ENCODE measurements around the gene STK16. TPM values are rescaled to one million over a fixed set of nuclear protein-coding genes. Genes with fewer than 3 reads are reported as not detected.
"Not testable (repeated sequence)": the region's sequence is repeated elsewhere in the genome, so short reads cannot be mapped to it uniquely, and the experiment has no call there.

The STK16 gene
- 22.8 and 30.7 TPM in 2 replicates for total RNA-seq (2014; rRNA removed; shearing (Covaris generic); ENCODE audit: low replicate concordance)

- Histone ChIP-seq H4K20me1 (ENCODE audit: insufficient read depth, low read depth, low read length) (0 out of 2 replicates have a peak, but pooled peaks cover 5% of the 10 kb centered on the region), H3K9ac (ENCODE audit: low read length) (peak within 1 kb of the TSS; percentile 94), H3K79me2 (ENCODE audit: low read length) (peaks cover 16% of the 10 kb centered on the region), H3K4me2 (ENCODE audit: low read depth, low read length, poor library complexity, severe bottlenecking) (peak within 1 kb of the TSS; percentile 96), H3K27ac (ENCODE audit: low read length) (peak within 1 kb of the TSS; percentile 54), H3K9me3 (ENCODE audit: low read length) (no peaks in the 10 kb centered on the region), H2AFZ (ENCODE audit: low read length) (peak within 1 kb of the TSS; percentile 91), H3K36me3 (ENCODE audit: insufficient read depth, low read length) (no peaks in the 10 kb centered on the region; the same call in 1 of the 2 replicates), H3K4me1 (ENCODE audit: low read length) (peaks cover 44% of the 10 kb centered on the region), H3K9me2 (replicated peaks; ENCODE audit: insufficient read depth, low read length) (no peaks in the 10 kb centered on the region), H3K4me3 (ENCODE audit: low read length) (peak within 1 kb of the TSS; percentile 94), H3K27me3 (ENCODE audit: low read length) (no peaks in the 10 kb centered on the region)
- peak; percentile 97 for DNase-seq
Measured at GRCh38 chr2:219245148-219245898, at the start of gene STK16, which contains the start of gene GLB1L. Gene STK16 (plus strand): TSS chr2:219245479. CDS start chr2:219246000, 521 bp downstream. Gene GLB1L (minus strand): TSS chr2:219245444. CDS start chr2:219243573, 1,871 bp downstream.

- no peak overlapping the region for H3K4me2 ChIP-seq (ENCODE audit: low read depth, low read length, poor library complexity, severe bottlenecking)
- H4K20me1 ChIP-seq (ENCODE audit: insufficient read depth, low read depth, low read length) = no peaks in the 10 kb centered on the region
- H3K36me3 ChIP-seq (ENCODE audit: insufficient read depth, low read length) = no peaks in the 10 kb centered on the region
- H2AFZ ChIP-seq (ENCODE audit: low read length) = no peak overlapping the region
- no peaks in the 10 kb centered on the region for H3K9me3 ChIP-seq (ENCODE audit: low read length)
- no peaks in the 10 kb centered on the region for H3K9me2 ChIP-seq (replicated peaks; ENCODE audit: insufficient read depth, low read length)
- H3K4me1 ChIP-seq (ENCODE audit: low read length) = no peaks in the 10 kb centered on the region
- H3K27me3 ChIP-seq (ENCODE audit: low read length) = no peaks in the 10 kb centered on the region
- H3K27ac ChIP-seq (ENCODE audit: low read length) = no peak overlapping the region
- H3K4me3 ChIP-seq (ENCODE audit: low read length) = no peak overlapping the region
- no peaks in the 10 kb centered on the region for H3K79me2 ChIP-seq (ENCODE audit: low read length)
- no peak overlapping the region for H3K9ac ChIP-seq (ENCODE audit: low read length)
- DNase-seq = peak; percentile 25
Measured at GRCh38 chr2:219197388-219197787, 47.9 kb upstream of the STK16 start.

GRCh38 chr2:219198974-219199373, 46.3 kb upstream of the STK16 start:
- Histone ChIP-seq H2AFZ (ENCODE audit: low read length) (no peak overlapping the region), H4K20me1 (ENCODE audit: insufficient read depth, low read depth, low read length) (no peaks in the 10 kb centered on the region), H3K9me3 (ENCODE audit: low read length) (no peaks in the 10 kb centered on the region), H3K4me2 (ENCODE audit: low read depth, low read length, poor library complexity, severe bottlenecking) (no peak overlapping the region), H3K27me3 (ENCODE audit: low read length) (no peaks in the 10 kb centered on the region), H3K36me3 (ENCODE audit: insufficient read depth, low read length) (no peaks in the 10 kb centered on the region), H3K27ac (ENCODE audit: low read length) (no peak overlapping the region), H3K79me2 (ENCODE audit: low read length) (no peaks in the 10 kb centered on the region), H3K4me3 (ENCODE audit: low read length) (no peak overlapping the region), H3K9ac (ENCODE audit: low read length) (no peak overlapping the region), H3K4me1 (ENCODE audit: low read length) (no peaks in the 10 kb centered on the region), H3K9me2 (replicated peaks; ENCODE audit: insufficient read depth, low read length) (no peaks in the 10 kb centered on the region)
- DNase-seq = peak; percentile 27

DNA sequence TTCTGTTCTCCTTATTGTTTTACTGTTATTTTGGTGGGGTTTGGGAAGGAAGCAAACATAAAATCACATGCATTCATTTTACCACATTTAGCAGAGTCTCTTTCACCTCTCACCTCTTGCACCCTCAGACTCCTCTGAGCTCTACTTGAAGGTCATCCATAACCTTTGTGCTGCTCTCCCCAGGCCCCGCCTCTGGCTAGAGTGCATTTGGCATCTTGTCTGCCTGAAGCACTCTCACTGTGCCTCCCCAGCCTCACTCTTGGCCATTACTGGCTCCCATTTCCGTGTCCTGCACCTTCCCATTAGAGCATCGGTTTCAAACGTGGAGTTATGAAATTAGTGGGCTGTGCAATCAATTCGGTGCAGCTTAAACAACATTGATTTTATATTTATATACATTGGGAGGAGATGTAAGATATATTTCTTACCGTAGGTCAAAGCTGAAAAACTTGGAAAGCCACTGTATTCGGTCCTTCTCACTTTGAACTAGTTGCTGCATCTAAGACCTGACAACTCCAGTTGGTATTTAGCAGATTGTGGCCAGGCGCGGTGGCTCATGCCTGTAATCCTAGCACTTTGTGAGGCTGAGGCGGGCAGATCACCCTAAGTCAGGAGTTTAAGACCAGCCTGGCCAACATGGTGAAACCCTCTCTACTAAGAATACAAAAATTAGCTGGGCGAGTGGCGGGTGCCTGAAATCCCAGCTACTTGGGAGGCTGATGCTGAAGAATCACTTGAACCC, 45.6 kb upstream of the STK16 start:
- H3K27me3 ChIP-seq (ENCODE audit: low read length) = no peaks in the 10 kb centered on the region
- peak; percentile 16 for DNase-seq
- H2AFZ ChIP-seq (ENCODE audit: low read length) = no peak overlapping the region
- peaks cover 3% of the 10 kb centered on the region for H3K9me3 ChIP-seq (ENCODE audit: low read length)
- no peaks in the 10 kb centered on the region; the same call in 1 of the 2 replicates for H3K36me3 ChIP-seq (ENCODE audit: insufficient read depth, low read length)
- no peak overlapping the region for H3K4me2 ChIP-seq (ENCODE audit: low read depth, low read length, poor library complexity, severe bottlenecking)
- no peaks in the 10 kb centered on the region for H4K20me1 ChIP-seq (ENCODE audit: insufficient read depth, low read depth, low read length)
- H3K27ac ChIP-seq (ENCODE audit: low read length) = no peak overlapping the region
- no peaks in the 10 kb centered on the region for H3K79me2 ChIP-seq (ENCODE audit: low read length)
- H3K9ac ChIP-seq (ENCODE audit: low read length) = no peak overlapping the region
- H3K9me2 ChIP-seq (replicated peaks; ENCODE audit: insufficient read depth, low read length) = no peaks in the 10 kb centered on the region
- no peaks in the 10 kb centered on the region for H3K4me1 ChIP-seq (ENCODE audit: low read length)
- H3K4me3 ChIP-seq (ENCODE audit: low read length) = no peak overlapping the region

DNA sequence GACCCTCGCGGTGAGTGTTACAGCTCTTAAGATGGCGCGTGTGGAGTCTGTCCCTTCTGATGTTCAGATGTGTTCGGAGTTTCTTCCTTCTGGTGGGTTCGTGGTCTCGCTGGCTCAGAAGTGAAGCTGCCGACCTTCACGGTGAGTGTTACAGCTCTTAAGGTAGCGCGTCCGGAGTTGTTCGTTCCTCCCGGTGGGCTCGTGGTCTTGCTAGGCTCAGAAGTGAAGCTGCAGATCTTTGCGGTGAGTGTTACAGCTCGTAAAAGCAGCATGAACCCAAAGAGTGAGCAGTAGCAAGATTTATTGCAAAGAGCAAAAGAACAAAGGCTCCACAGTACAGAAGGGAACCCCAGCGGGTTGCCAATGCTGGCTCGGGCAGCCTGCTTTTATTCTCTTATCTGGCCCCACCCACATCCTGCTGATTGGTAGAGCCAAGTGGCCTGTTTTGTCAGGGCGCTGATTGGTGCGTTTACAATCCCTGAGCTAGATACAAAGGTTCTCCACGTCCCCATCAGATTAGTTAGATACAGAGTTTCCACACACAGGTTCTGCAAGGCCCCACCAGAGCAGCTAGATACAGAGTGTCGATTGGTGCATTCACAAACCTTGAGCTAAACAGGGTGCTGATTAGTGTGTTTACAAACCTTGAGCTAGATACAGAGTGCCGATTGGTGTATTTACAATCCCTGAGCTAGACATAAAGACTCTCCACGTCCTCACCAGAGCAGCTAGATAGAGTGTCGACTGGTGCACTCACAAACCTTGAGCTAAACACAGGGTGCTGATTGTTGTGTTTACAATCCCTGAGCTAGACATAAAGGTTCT, 44.6 kb upstream of the STK16 start:
- DNase-seq = peak; percentile 40
- not testable (repeated sequence) for H3K36me3 ChIP-seq (ENCODE audit: insufficient read depth, low read length); H3K4me1 ChIP-seq (ENCODE audit: low read length); H2AFZ ChIP-seq (ENCODE audit: low read length); H3K27me3 ChIP-seq (ENCODE audit: low read length); H4K20me1 ChIP-seq (ENCODE audit: insufficient read depth, low read depth, low read length); H3K9ac ChIP-seq (ENCODE audit: low read length); H3K4me3 ChIP-seq (ENCODE audit: low read length); H3K9me2 ChIP-seq (replicated peaks; ENCODE audit: insufficient read depth, low read length); H3K9me3 ChIP-seq (ENCODE audit: low read length); H3K27ac ChIP-seq (ENCODE audit: low read length); H3K4me2 ChIP-seq (ENCODE audit: low read depth, low read length, poor library complexity, severe bottlenecking); H3K79me2 ChIP-seq (ENCODE audit: low read length)

GRCh38 chr2:219201331-219201730, 43.9 kb upstream of the STK16 start:
- not testable (repeated sequence) for H3K9me3 ChIP-seq (ENCODE audit: low read length); H3K27me3 ChIP-seq (ENCODE audit: low read length); DNase-seq; H3K9me2 ChIP-seq (replicated peaks; ENCODE audit: insufficient read depth, low read length); H3K4me3 ChIP-seq (ENCODE audit: low read length); H2AFZ ChIP-seq (ENCODE audit: low read length); H4K20me1 ChIP-seq (ENCODE audit: insufficient read depth, low read depth, low read length); H3K27ac ChIP-seq (ENCODE audit: low read length); H3K79me2 ChIP-seq (ENCODE audit: low read length); H3K4me1 ChIP-seq (ENCODE audit: low read length); H3K36me3 ChIP-seq (ENCODE audit: insufficient read depth, low read length); H3K9ac ChIP-seq (ENCODE audit: low read length); H3K4me2 ChIP-seq (ENCODE audit: low read depth, low read length, poor library complexity, severe bottlenecking)

- no peak overlapping the region for H3K27ac ChIP-seq (ENCODE audit: low read length)
- H3K9me2 ChIP-seq (replicated peaks; ENCODE audit: insufficient read depth, low read length) = no peaks in the 10 kb centered on the region
- peaks cover 16% of the 10 kb centered on the region for H3K4me1 ChIP-seq (ENCODE audit: low read length)
- H2AFZ ChIP-seq (ENCODE audit: low read length) = no peak overlapping the region
- H3K27me3 ChIP-seq (ENCODE audit: low read length) = no peaks in the 10 kb centered on the region
- H4K20me1 ChIP-seq (ENCODE audit: insufficient read depth, low read depth, low read length) = no peaks in the 10 kb centered on the region
- no peak overlapping the region for H3K9ac ChIP-seq (ENCODE audit: low read length)
- no peak overlapping the region for H3K4me2 ChIP-seq (ENCODE audit: low read depth, low read length, poor library complexity, severe bottlenecking)
- H3K36me3 ChIP-seq (ENCODE audit: insufficient read depth, low read length) = peaks cover 9% of the 10 kb centered on the region
- H3K9me3 ChIP-seq (ENCODE audit: low read length) = peaks cover 6% of the 10 kb centered on the region
- H3K79me2 ChIP-seq (ENCODE audit: low read length) = no peaks in the 10 kb centered on the region
- H3K4me3 ChIP-seq (ENCODE audit: low read length) = no peak overlapping the region
- DNase-seq = peak; percentile 44
Measured at GRCh38 chr2:219204425-219205164, 40.7 kb upstream of the STK16 start.

Measured in Karpas-422 (cell line).